ENCODE results near the gene SPATA33.

The SPATA33 gene

GRCh38 chr16:89711601-89712273, 54.1 kb downstream of the SPATA33 start:
- peak; percentile 87 for DNase-seq

DNA sequence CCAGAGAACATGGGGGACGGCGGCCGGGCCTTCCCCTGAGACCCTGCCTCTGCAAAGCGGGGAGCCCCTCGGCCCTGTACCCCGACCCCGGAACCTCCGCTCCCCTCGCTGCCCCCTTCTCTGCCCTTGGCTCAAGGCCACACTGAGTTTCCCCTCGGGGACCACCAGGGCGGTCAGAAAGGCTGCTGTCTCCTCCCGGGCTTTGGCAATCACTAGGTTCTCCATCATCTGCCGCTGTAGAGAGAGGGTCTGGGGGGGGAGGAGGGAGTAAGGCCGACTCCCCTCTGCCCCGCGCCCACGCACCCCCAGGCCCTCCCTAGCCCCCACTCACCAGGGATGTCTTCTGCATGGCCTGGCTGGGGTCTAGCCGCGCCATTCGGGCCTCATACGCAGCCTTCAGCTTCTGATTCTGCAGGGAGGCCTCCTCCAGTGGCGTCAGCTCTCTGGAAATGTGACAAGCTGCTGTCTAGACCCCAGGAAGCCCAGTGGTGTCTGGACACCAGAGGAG, 54.7 kb downstream of the SPATA33 start:
- DNase-seq = no peak

GRCh38 chr16:89716493-89716892, 58.9 kb downstream of the SPATA33 start:
- DNase-seq = no peak

- no peak for DNase-seq
Measured at GRCh38 chr16:89716916-89717687, 59.5 kb downstream of the SPATA33 start.

DNA sequence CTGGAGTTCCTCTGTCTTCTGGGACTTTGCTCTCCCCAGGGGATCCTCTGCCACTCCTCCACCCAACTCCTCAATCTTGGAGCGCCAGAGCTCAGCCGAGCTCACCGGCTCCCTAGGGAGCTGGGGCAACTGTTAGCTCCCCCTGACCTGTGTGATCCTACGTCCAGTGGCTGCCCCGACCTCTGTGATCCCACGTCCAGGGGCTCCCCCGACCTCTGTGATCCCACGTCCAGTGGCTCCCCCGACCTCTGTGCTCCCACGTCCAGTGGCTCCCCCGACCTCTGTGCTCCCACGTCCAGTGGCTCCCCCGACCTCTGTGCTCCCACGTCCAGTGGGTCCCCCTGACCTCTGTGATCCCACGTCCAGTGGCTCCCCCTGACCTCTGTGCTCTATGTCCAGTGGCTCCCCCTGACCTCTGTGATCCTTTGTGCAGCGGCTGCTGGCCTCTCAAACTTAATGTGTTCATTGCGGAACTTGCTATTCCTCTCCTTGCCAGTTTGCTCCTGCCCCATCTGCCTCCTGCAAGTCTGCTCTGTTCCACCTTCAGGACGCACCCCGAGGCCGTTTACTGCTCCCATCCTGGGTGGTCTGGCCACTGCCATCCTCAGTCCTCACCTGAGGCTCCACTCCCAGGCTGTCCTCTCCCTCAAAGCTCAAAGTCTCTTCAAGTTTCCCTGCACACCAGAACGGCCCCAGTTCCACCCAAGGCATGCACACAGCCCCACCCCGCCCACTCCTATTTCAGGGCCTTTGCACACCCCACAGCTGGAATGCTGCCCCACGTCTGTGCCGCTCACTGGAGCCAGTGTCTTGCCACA, 60.3 kb downstream of the SPATA33 start:
- DNase-seq = no peak
